Fibroblast of mammary gland (primary cell): ENCODE data around the gene CRHR2.

Experiments
- DNase-seq: peaks from one replicate; pipeline ENCODE4 v3.0.0-alpha.2; 2010; ENCODE audit warnings: low read depth
- H3K4me3 ChIP-seq: 2 replicates; pipeline ENCODE4 v1.5.1; 2011; ENCODE audit warnings: low read depth, mild to moderate bottlenecking, low read length, moderate library complexity; ENCODE audit not compliant: control insufficient read depth
- TF ChIP-seq, protein P1 (sequence below): conservative IDR thresholded peaks from 2 replicates; pipeline ENCODE4 v1.5.1; 2011; ENCODE audit warnings: low read depth, low read length, inconsistent platforms; ENCODE audit not compliant: control insufficient read depth, insufficient read depth

The CRHR2 gene

GRCh38 chr7:30707391-30708357 is 25.4 kb upstream of the CRHR2 start:
- DNase-seq: no peak
- no peak overlapping the region for H3K4me3 ChIP-seq
- TF ChIP-seq, protein P1, sequence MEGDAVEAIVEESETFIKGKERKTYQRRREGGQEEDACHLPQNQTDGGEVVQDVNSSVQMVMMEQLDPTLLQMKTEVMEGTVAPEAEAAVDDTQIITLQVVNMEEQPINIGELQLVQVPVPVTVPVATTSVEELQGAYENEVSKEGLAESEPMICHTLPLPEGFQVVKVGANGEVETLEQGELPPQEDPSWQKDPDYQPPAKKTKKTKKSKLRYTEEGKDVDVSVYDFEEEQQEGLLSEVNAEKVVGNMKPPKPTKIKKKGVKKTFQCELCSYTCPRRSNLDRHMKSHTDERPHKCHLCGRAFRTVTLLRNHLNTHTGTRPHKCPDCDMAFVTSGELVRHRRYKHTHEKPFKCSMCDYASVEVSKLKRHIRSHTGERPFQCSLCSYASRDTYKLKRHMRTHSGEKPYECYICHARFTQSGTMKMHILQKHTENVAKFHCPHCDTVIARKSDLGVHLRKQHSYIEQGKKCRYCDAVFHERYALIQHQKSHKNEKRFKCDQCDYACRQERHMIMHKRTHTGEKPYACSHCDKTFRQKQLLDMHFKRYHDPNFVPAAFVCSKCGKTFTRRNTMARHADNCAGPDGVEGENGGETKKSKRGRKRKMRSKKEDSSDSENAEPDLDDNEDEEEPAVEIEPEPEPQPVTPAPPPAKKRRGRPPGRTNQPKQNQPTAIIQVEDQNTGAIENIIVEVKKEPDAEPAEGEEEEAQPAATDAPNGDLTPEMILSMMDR: no peak

- TF ChIP-seq, protein P1: no peak
- no peak for DNase-seq
Observed at GRCh38 chr7:30706908-30707307, 24.7 kb upstream of the CRHR2 start.

DNA sequence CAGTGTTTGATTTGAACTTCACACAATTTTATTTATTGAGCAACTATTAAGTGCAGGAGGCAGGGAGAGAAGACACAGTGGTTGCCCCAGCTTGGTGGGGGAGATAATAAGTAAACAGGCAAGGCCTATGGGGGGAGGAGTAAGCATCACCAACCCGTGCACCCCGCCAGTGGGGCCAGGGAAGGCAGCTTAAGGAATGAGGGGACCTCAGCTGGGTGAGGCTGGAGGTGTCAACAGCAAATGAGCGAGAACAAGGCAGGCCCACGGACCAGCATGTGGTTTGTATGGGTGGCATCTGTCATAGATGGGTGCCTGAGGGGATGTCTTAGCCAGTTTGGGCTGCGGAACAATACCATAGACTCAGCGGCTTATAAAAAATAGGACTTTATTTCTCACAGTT is 24.1 kb upstream of the CRHR2 start:
- TF ChIP-seq, protein P1: no peak
- no peak for DNase-seq
- no peak overlapping the region for H3K4me3 ChIP-seq

More at GRCh38 chr7:30706908-30707307, 24.7 kb upstream of the CRHR2 start:
- H3K4me3 ChIP-seq: no peak overlapping the region

DNA sequence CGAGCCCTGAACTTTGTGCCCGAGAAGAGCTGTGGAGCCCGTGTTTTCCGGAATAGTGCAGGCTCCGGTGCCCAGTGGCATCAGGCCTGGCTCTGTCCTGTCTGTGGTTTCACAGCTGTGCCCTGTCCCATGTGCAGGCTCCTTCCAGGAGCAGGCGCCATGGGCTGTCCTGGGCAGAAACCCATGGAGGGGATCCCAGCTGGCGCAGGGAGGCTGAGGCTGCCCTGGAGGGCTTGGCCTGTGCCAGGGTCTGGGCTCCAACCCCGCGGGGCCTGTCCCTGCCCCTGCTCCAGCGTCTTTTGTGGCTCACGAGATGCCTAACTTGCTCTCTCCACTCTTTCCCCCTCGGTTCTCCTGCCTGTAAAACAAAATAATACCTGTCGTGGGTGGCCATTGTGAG is 23.3 kb upstream of the CRHR2 start:
- no peak for DNase-seq
- TF ChIP-seq, protein P1: no peak
- no peak overlapping the region for H3K4me3 ChIP-seq

DNA sequence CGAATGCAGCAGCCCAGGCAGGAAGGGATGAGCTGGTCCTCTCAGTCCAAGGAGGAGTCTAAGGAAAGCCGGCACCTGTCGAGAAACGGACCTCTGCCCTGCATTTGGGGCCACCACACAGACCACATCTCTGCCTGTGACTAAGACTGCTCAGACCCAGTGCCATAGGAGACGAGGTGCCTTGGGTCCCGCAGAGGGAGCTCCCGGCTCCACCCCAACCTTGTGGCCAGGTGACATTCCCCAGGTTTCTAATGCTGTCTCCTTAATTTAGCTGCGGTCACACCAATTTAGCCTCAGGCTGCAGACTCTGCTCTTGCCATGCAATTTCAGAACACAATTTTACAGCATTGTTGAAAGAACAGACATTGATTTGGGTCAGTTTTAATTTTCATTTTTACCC is 22.8 kb upstream of the CRHR2 start:
- H3K4me3 ChIP-seq: no peak overlapping the region
- no peak for DNase-seq
- TF ChIP-seq, protein P1: no peak

GRCh38 chr7:30703756-30704155 is 21.5 kb upstream of the CRHR2 start:
- H3K4me3 ChIP-seq: no peak overlapping the region
- DNase-seq: no peak
- TF ChIP-seq, protein P1: no peak
